HepG2 (cell line): ENCODE data around the gene MKX. TPM values are rescaled to one million over a fixed set of nuclear protein-coding genes. Genes with fewer than 3 reads are reported as not detected.

Experiments
- ATAC-seq: fragments of 200-7000 bp; cut with Tn5 transposase; 3 replicates; pipeline ENCODE4 v1.9.1; 2020; ENCODE audit warnings: mild to moderate bottlenecking, moderate library complexity
- BruUV-seq: library from RNA; stranded (reverse); fragments of 400-500 nt; replicated peaks from 2 replicates; lab custom pipeline; 2021; lab: Mats Ljungman, UMichigan
- CTCF ChIA-PET: fragments of 300-600 bp; formaldehyde crosslinking; extraction: SDS; loops from one replicate; lab custom pipeline; 2021; ENCODE audit warnings: low total read pairs, inconsistent platforms, low intra/inter-chr PET ratio; lab: Yijun Ruan, JAX
- POLR2A ChIA-PET: fragments of 350-600 bp; sonication (Branson Sonifier 250); formaldehyde crosslinking; loops from one replicate; lab custom pipeline; 2020; ENCODE audit warnings: antibody characterized with exemption, inconsistent platforms; lab: Yijun Ruan, JAX
- DNase-seq: peaks from one replicate; pipeline ENCODE4 v3.0.0-alpha.2; 2015; ENCODE audit warnings: low spot score
- FAIRE-seq: peaks from 3 replicates; lab custom pipeline; 2011; peaks lifted over from hg19 to GRCh38; lab: Jason Lieb, UNC
- H2AFZ ChIP-seq: one replicate; pipeline ENCODE4 v1.6.1; 2011; ENCODE audit warnings: low read length, inconsistent platforms
- H3K27ac ChIP-seq: fragments of 300-600 bp; 3 replicates; pipeline ENCODE4 v1.8.0; 2011; ENCODE audit warnings: mixed run types, mild to moderate bottlenecking, mixed read lengths, low read length, inconsistent platforms; ENCODE audit not compliant: insufficient read depth; ENCODE audit errors: extremely low read length
- H3K27me3 ChIP-seq, 2 experiments: fragments of 200-600 bp in 1 of 2; 2 replicates in 1 of 2; 3 replicates in 1 of 2; pipeline versions ENCODE4 v1.6.0 to v1.8.0; 2011; ENCODE audit warnings: low read length in 2 of 2, mild to moderate bottlenecking in 2 of 2, moderate library complexity in 2 of 2, inconsistent platforms in 1 of 2; ENCODE audit not compliant: insufficient read depth in 2 of 2, control insufficient read depth in 1 of 2
- H3K36me3 ChIP-seq, 2 experiments: fragments of 200-600 bp in 1 of 2; replicated peaks in 1 of 2; 2 replicates in 1 of 2; 3 replicates in 1 of 2; pipeline versions ENCODE4 v1.5.1 to v1.8.0; 2011; ENCODE audit warnings: low read length in 2 of 2, inconsistent platforms in 1 of 2; ENCODE audit not compliant: insufficient read depth in 2 of 2, control insufficient read depth in 1 of 2
- H3K4me1 ChIP-seq: 2 replicates; pipeline ENCODE4 v1.5.1; 2012; ENCODE audit warnings: low read length, inconsistent platforms; ENCODE audit not compliant: insufficient read depth
- H3K4me2 ChIP-seq: 2 replicates; pipeline ENCODE4 v1.6.0; 2011; ENCODE audit warnings: low read depth, low read length, inconsistent platforms
- H3K4me3 ChIP-seq, 3 experiments: fragments of 200-600 bp in 1 of 3; sonication (generic), shearing (Covaris generic) in 1 of 3; replicated peaks in 1 of 3; 2 replicates each; pipeline ENCODE4 v1.5.1; 2011 to 2016; ENCODE audit warnings: low read length in 3 of 3, inconsistent platforms in 2 of 3, low read depth in 2 of 3, mild to moderate bottlenecking in 2 of 3, control low read depth in 1 of 3, mixed read lengths in 1 of 3; ENCODE audit not compliant: insufficient read depth in 1 of 3
- H3K79me2 ChIP-seq: one replicate; pipeline ENCODE4 v1.6.1; 2011; ENCODE audit warnings: low read length, inconsistent platforms; ENCODE audit not compliant: insufficient read depth
- H3K9ac ChIP-seq: 2 replicates; pipeline ENCODE4 v1.6.0; 2011; ENCODE audit warnings: mild to moderate bottlenecking, low read depth, low read length, inconsistent platforms; ENCODE audit not compliant: insufficient read depth
- H3K9me3 ChIP-seq: 2 replicates; pipeline ENCODE4 v1.5.1; 2012; ENCODE audit warnings: mild to moderate bottlenecking, low read length
- H4K20me1 ChIP-seq: 2 replicates; pipeline ENCODE4 v1.6.0; 2011; ENCODE audit warnings: inconsistent platforms, mild to moderate bottlenecking, low read length, moderate library complexity; ENCODE audit not compliant: insufficient read depth
- ARNTL ChIP-seq: sonication (generic); formaldehyde crosslinking; IDR thresholded peaks from 2 replicates; pipeline ENCODE4 v1.4.0; 2020; ENCODE audit warnings: mild to moderate bottlenecking, missing genetic modification reagents
- ATF7-NPFF ChIP-seq: sonication (generic); formaldehyde crosslinking; IDR thresholded peaks from 2 replicates; pipeline ENCODE4 v1.8.1; 2023; ENCODE audit warnings: mild to moderate bottlenecking, low read depth, missing genetic modification reagents, moderate library complexity
- CEBPB ChIP-seq: IDR thresholded peaks from 2 replicates; pipeline ENCODE4 v1.6.1; 2011; ENCODE audit warnings: low read depth, low read length, improper control_type of control experiment, borderline replicate concordance
- NPAS2 ChIP-seq: sonication (generic); formaldehyde crosslinking; IDR thresholded peaks from 2 replicates; pipeline ENCODE4 v1.8.0; 2022; ENCODE audit warnings: mild to moderate bottlenecking, missing genetic modification reagents, borderline replicate concordance
- NR2F6 ChIP-seq, 2 experiments: IDR thresholded peaks; 2 replicates each; pipeline ENCODE4 v1.6.1; 2016; ENCODE audit warnings: antibody characterized with exemption in 1 of 2, mild to moderate bottlenecking in 1 of 2
- PHF8 ChIP-seq: sonication (generic); formaldehyde crosslinking; IDR thresholded peaks from 2 replicates; pipeline ENCODE4 v1.5.0; 2020; ENCODE audit warnings: missing genetic modification reagents
- RBAK ChIP-seq: sonication (generic); formaldehyde crosslinking; IDR thresholded peaks from 2 replicates; pipeline ENCODE4 v1.5.1; 2020; ENCODE audit warnings: mild to moderate bottlenecking, missing genetic modification reagents
- RORA ChIP-seq: sonication (generic); formaldehyde crosslinking; IDR thresholded peaks from 2 replicates; pipeline ENCODE4 v1.5.0; 2020; ENCODE audit warnings: mild to moderate bottlenecking, missing genetic modification reagents, moderate library complexity
- TARDBP ChIP-seq: sonication (generic); formaldehyde crosslinking; IDR thresholded peaks from 2 replicates; pipeline ENCODE4 v1.8.0; 2022; ENCODE audit warnings: mild to moderate bottlenecking, missing genetic modification reagents
- ZBTB3 ChIP-seq: sonication (generic); formaldehyde crosslinking; IDR thresholded peaks from 2 replicates; pipeline ENCODE4 v1.4.0; 2020; ENCODE audit warnings: low read depth, mild to moderate bottlenecking, moderate library complexity, missing genetic modification reagents, borderline replicate concordance
- ZEB1 ChIP-seq: IDR thresholded peaks from 2 replicates; pipeline ENCODE4 v1.6.1; 2012; ENCODE audit warnings: mild to moderate bottlenecking, low read depth, inconsistent platforms; ENCODE audit not compliant: insufficient replicate concordance
- ZFX ChIP-seq: sonication (generic); formaldehyde crosslinking; IDR thresholded peaks from 2 replicates; pipeline ENCODE4 v1.4.0; 2020; ENCODE audit warnings: mild to moderate bottlenecking, low read depth, missing genetic modification reagents, moderate library complexity
- ZNF12 ChIP-seq: sonication (generic); formaldehyde crosslinking; IDR thresholded peaks from 2 replicates; pipeline ENCODE4 v1.5.0; 2020; ENCODE audit warnings: missing genetic modification reagents
- ZNF225 ChIP-seq: sonication (generic); formaldehyde crosslinking; IDR thresholded peaks from 2 replicates; pipeline ENCODE4 v1.4.0; 2020; ENCODE audit warnings: mild to moderate bottlenecking, missing genetic modification reagents
- ZNF496 ChIP-seq: sonication (generic); formaldehyde crosslinking; IDR thresholded peaks from 2 replicates; pipeline ENCODE4 v1.8.1; 2023; ENCODE audit warnings: mild to moderate bottlenecking, moderate library complexity, missing genetic modification reagents; ENCODE audit not compliant: insufficient replicate concordance
- ZNF567 ChIP-seq: sonication (generic); formaldehyde crosslinking; IDR thresholded peaks from 2 replicates; pipeline ENCODE4 v1.8.1; 2023; ENCODE audit warnings: mild to moderate bottlenecking, missing genetic modification reagents, borderline replicate concordance
- ZNF780A ChIP-seq: sonication (generic); formaldehyde crosslinking; IDR thresholded peaks from 2 replicates; pipeline ENCODE4 v1.8.0; 2022; ENCODE audit warnings: mild to moderate bottlenecking, missing genetic modification reagents, moderate library complexity
- WGBS: methylation state at CpG from one replicate; pipeline ENCODE4 v1.1.6; 2017; ENCODE audit warnings: low lambda C conversion rate; 5-methylcytosine and 5-hydroxymethylcytosine counted together
- in situ Hi-C: cut with HindIII; loops from 2 replicates; pipeline ENCODE4 v1.10.0; 2017; ENCODE audit warnings: low pct_unique_long_range_greater_than_20kb; ENCODE audit not compliant: extremely low pct_ligation_motif_present
- intact Hi-C: fragments of 100-400 bp; cut with micrococcal nuclease; formaldehyde crosslinking; loops from one replicate; pipeline ENCODE4 v1.10.0; 2022; ENCODE audit not compliant: unreplicated experiment
- polyA plus RNA-seq, 8 experiments: library from polyadenylated mRNA; depleted of rRNA in 3 of 8; stranded (reverse) in 7 of 8; unstranded in 1 of 8; fragments of >200 nt; fragmentation: Illumina TruSeq in 4 of 8; extraction: Trizol in 4 of 8; gene quantifications; 2 replicates each; pipeline versions ENCODE4 v1.2.1 to v1.2.3, GENCODE V29; 2011 to 2016; ENCODE audit warnings: low read depth in 4 of 8, missing spikeins in 1 of 8, mixed read lengths in 1 of 8; ENCODE audit not compliant: insufficient read depth in 1 of 8
- total RNA-seq, 5 experiments: library from RNA; depleted of rRNA; stranded (reverse); fragments of >200 nt; fragmentation: Illumina TruSeq; extraction: Trizol; gene quantifications; 2 replicates each; pipeline ENCODE4 v1.2.3, GENCODE V29; 2016; ENCODE audit warnings: low read depth in 1 of 5
- TF ChIP-seq, protein P1 (sequence below): sonication (generic); formaldehyde crosslinking; conservative IDR thresholded peaks from 2 replicates; pipeline ENCODE4 v1.4.0; 2020; ENCODE audit warnings: missing genetic modification reagents
- TF ChIP-seq, protein P2 (sequence below): sonication (generic); formaldehyde crosslinking; IDR thresholded peaks from 2 replicates; pipeline ENCODE4 v1.4.0; 2020; ENCODE audit warnings: missing genetic modification reagents; ENCODE audit errors: not compliant biosample characterization
- TF ChIP-seq, protein P3 (sequence below): sonication (generic); formaldehyde crosslinking; IDR thresholded peaks from 2 replicates; pipeline ENCODE4 v1.8.1; 2023; ENCODE audit warnings: mild to moderate bottlenecking, inconsistent platforms, moderate library complexity, missing genetic modification reagents, borderline replicate concordance

MKX gene
- total and polyA plus RNA-seq, 2 of the 13 experiments (the other 11 are each of a cell fraction or from before 2014, with no cell fraction given), result not detected

GRCh38 chr10:27695706-27696105, 49.9 kb downstream of the MKX start:
- in situ Hi-C loops, result no loop called here
- no TSS peak for BruUV-seq
- 0% methylated on average over 2 of the region's 2 CpGs for WGBS
- Histone ChIP-seq H3K27me3 (peaks cover 0 to 5% of the 10 kb centered on the region in 2 experiments; a peak in 2 of 5 replicates), H3K4me1 (no peaks in the 10 kb centered on the region; the same call in 1 of the 2 replicates), H3K27ac (no peak overlapping the region), H4K20me1 (no peaks in the 10 kb centered on the region), H3K9me3 (no peaks in the 10 kb centered on the region), H2AFZ (no peak overlapping the region), H3K36me3 (no peaks in the 10 kb centered on the region), H3K9ac (no peak overlapping the region), H3K4me2 (no peak overlapping the region), H3K79me2 (no peaks in the 10 kb centered on the region)
- ATAC-seq (no peak), FAIRE-seq (no peak), DNase-seq (no peak)
- intact Hi-C loops, result no loop called here
- ChIA-PET CTCF (no interaction called here), POLR2A (no interaction called here)
- TF ChIP-seq, protein P1, sequence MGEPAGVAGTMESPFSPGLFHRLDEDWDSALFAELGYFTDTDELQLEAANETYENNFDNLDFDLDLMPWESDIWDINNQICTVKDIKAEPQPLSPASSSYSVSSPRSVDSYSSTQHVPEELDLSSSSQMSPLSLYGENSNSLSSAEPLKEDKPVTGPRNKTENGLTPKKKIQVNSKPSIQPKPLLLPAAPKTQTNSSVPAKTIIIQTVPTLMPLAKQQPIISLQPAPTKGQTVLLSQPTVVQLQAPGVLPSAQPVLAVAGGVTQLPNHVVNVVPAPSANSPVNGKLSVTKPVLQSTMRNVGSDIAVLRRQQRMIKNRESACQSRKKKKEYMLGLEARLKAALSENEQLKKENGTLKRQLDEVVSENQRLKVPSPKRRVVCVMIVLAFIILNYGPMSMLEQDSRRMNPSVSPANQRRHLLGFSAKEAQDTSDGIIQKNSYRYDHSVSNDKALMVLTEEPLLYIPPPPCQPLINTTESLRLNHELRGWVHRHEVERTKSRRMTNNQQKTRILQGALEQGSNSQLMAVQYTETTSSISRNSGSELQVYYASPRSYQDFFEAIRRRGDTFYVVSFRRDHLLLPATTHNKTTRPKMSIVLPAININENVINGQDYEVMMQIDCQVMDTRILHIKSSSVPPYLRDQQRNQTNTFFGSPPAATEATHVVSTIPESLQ (CRISPR knock-in tag), result no peak
- TF ChIP-seq RBAK (CRISPR knock-in tag) (no peak), NPAS2 (no peak), ZNF567 (CRISPR knock-in tag) (no peak), CEBPB (no peak), ZBTB3 (no peak), ZNF496 (CRISPR knock-in tag) (no peak), ZNF12 (CRISPR knock-in tag) (no peak), ZFX (CRISPR knock-in tag) (no peak), ZEB1 (no peak), ARNTL (CRISPR knock-in tag) (no peak), RORA (no peak), ZNF225 (CRISPR knock-in tag) (no peak), ZNF780A (no peak), TARDBP (CRISPR knock-in tag) (no peak), PHF8 (CRISPR knock-in tag) (no peak), ATF7-NPFF (CRISPR knock-in tag) (no peak), NR2F6 (IDR thresholded peaks at IDR 0.05) (no peak), NR2F6 (CRISPR knock-in tag; IDR thresholded peaks at IDR 0.05) (no peak)
- TF ChIP-seq, protein P2, sequence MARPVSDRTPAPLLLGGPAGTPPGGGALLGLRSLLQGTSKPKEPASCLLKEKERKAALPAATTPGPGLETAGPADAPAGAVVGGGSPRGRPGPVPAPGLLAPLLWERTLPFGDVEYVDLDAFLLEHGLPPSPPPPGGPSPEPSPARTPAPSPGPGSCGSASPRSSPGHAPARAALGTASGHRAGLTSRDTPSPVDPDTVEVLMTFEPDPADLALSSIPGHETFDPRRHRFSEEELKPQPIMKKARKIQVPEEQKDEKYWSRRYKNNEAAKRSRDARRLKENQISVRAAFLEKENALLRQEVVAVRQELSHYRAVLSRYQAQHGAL (CRISPR knock-in tag), result no peak
- TF ChIP-seq, protein P3, sequence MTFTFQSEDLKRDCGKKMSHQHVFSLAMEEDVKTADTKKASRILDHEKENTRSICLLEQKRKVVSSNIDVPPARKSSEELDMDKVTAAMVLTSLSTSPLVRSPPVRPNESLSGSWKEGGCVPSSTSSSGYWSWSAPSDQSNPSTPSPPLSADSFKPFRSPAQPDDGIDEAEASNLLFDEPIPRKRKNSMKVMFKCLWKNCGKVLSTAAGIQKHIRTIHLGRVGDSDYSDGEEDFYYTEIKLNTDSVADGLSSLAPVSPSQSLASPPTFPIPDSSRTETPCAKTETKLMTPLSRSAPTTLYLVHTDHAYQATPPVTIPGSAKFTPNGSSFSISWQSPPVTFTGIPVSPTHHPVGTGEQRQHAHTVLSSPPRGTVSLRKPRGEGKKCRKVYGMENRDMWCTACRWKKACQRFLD (CRISPR knock-in tag), result no peak
- TF ChIP-seq, all 625 proteins: peak for 0
- no peak overlapping the region for H3K4me3 ChIP-seq
